Activated naive CD4-positive, alpha-beta T cell treated with anti-CD3 and anti-CD28 coated beads, Interleukin-2, amount 50 U/mL, for 16 hours (primary cell): Measurements from ENCODE around the gene SRPK2.

Experiments
- DNase-seq: peaks from one replicate; pipeline ENCODE4 v3.0.0-alpha.2; 2020

Gene SRPK2

DNA sequence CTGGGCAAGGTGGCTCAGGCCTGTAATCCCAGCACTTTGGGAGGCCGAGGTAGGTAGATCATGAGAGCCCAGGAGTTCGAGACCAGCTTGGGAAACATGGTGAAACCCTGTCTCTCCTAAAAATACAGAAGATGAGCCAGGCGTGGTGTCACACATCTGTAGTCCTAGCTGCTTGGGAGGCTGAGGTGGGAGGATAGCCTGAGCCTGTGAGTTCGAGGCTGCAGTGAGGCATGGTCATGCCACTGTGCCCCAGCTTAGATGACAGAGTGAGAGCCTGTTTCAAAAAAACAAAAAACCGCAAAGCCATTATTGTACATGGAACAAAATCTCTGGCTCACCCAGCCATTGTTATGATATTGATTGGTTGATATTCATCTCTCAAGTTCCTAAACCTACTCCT lies 321.0 kb downstream of the SRPK2 start:
- DNase-seq = no peak
